ENCODE measurements around the gene CDYL2.

The CDYL2 gene

GRCh38 chr16:80569440-80570105 is 234.8 kb downstream of the CDYL2 start:
- no peak for DNase-seq (ENCODE audit: low read depth, low spot score)
- H3K4me1 ChIP-seq (ENCODE audit: control insufficient read depth, insufficient read depth, low read length): no peaks in the 10 kb centered on the region

GRCh38 chr16:80564394-80564793 is 240.0 kb downstream of the CDYL2 start:
- H3K27me3 ChIP-seq (ENCODE audit: control insufficient read depth, insufficient read depth, low read length): no peaks in the 10 kb centered on the region
- no peaks in the 10 kb centered on the region; the same call in 1 of the 2 replicates for H3K9me3 ChIP-seq (ENCODE audit: control insufficient read depth, insufficient read depth, low read length)
- no peak overlapping the region for H3K4me3 ChIP-seq (ENCODE audit: low read length)
- H3K36me3 ChIP-seq (ENCODE audit: control insufficient read depth, insufficient read depth, low read length): no peaks in the 10 kb centered on the region
- WGBS (ENCODE audit: insufficient coverage, insufficient read length): no CpG with 5 or more reads among the region's 7 CpGs
- DNase-seq (ENCODE audit: low read depth, low spot score): no peak
- no peak overlapping the region for H3K27ac ChIP-seq (ENCODE audit: low read length)
- H3K4me1 ChIP-seq (ENCODE audit: control insufficient read depth, insufficient read depth, low read length): no peaks in the 10 kb centered on the region

More at GRCh38 chr16:80569440-80570105, 234.8 kb downstream of the CDYL2 start:
- no peaks in the 10 kb centered on the region for H3K36me3 ChIP-seq (ENCODE audit: control insufficient read depth, insufficient read depth, low read length)
- no peaks in the 10 kb centered on the region; the same call in 1 of the 2 replicates for H3K9me3 ChIP-seq (ENCODE audit: control insufficient read depth, insufficient read depth, low read length)
- H3K4me3 ChIP-seq (ENCODE audit: low read length): no peak overlapping the region
- no peak overlapping the region for H3K27ac ChIP-seq (ENCODE audit: low read length)
- no peaks in the 10 kb centered on the region for H3K27me3 ChIP-seq (ENCODE audit: control insufficient read depth, insufficient read depth, low read length)
- no CpG with 5 or more reads among the region's 9 CpGs for WGBS (ENCODE audit: insufficient coverage, insufficient read length)

DNA sequence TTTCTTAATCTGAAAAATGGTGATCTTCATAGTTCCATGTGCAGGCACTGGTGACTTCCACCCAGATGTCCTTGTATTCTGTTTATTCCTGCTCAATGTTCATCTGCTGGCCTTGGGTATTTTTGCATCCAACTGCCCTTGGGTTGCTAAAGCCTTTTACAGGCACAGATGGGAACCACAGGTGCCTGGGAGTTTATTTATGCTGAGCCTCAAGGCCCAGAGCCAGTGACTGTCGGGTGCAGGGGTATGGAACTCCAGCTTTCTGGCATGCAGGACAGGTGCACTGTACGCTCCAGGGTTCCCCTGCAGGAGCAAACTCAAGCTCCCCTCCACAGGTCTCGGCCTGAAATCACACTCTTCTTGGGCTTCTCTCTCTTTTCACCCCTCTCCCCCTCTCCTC is 241.3 kb downstream of the CDYL2 start:
- no CpG with 5 or more reads among the region's 3 CpGs for WGBS (ENCODE audit: insufficient coverage, insufficient read length)
- H3K36me3 ChIP-seq (ENCODE audit: control insufficient read depth, insufficient read depth, low read length): no peaks in the 10 kb centered on the region
- no peak for DNase-seq (ENCODE audit: low read depth, low spot score)
- no peaks in the 10 kb centered on the region for H3K27me3 ChIP-seq (ENCODE audit: control insufficient read depth, insufficient read depth, low read length)
- no peaks in the 10 kb centered on the region; the same call in 1 of the 2 replicates for H3K9me3 ChIP-seq (ENCODE audit: control insufficient read depth, insufficient read depth, low read length)
- H3K4me1 ChIP-seq (ENCODE audit: control insufficient read depth, insufficient read depth, low read length): no peaks in the 10 kb centered on the region
- no peak overlapping the region for H3K27ac ChIP-seq (ENCODE audit: low read length)
- H3K4me3 ChIP-seq (ENCODE audit: low read length): no peak overlapping the region

- no peak for DNase-seq (ENCODE audit: low read depth, low spot score)
- no peaks in the 10 kb centered on the region for H3K4me1 ChIP-seq (ENCODE audit: control insufficient read depth, insufficient read depth, low read length)
- H3K9me3 ChIP-seq (ENCODE audit: control insufficient read depth, insufficient read depth, low read length): no peaks in the 10 kb centered on the region; the same call in 1 of the 2 replicates
- no peak overlapping the region for H3K4me3 ChIP-seq (ENCODE audit: low read length)
- no peaks in the 10 kb centered on the region for H3K36me3 ChIP-seq (ENCODE audit: control insufficient read depth, insufficient read depth, low read length)
- no peak overlapping the region for H3K27ac ChIP-seq (ENCODE audit: low read length)
- no peaks in the 10 kb centered on the region for H3K27me3 ChIP-seq (ENCODE audit: control insufficient read depth, insufficient read depth, low read length)
- no CpG with 5 or more reads among the region's 4 CpGs for WGBS (ENCODE audit: insufficient coverage, insufficient read length)
These were observed 245.0 kb downstream of the CDYL2 start for GRCh38 chr16:80559369-80559768.

DNA sequence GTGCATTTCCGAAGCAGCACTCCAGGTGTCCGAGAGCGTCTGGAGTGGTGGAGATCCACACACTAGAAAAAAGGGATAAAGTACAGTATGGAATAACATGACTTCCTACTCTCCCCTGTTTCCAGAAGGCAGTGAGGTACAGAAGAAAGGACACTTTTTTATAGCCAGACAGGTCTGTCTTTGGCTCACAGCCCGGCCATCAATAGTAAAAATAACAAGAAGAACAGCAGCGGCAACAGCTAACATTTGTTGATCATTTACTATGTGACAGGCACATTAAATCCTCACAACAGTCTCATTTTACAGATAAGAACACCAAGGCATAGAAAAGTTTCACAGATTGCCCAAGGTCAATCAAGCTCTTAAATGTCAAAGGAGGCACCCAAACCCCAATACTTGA is 247.4 kb downstream of the CDYL2 start:
- Histone ChIP-seq H3K36me3 (ENCODE audit: control insufficient read depth, insufficient read depth, low read length) (no peaks in the 10 kb centered on the region), H3K27ac (ENCODE audit: low read length) (no peak overlapping the region), H3K9me3 (ENCODE audit: control insufficient read depth, insufficient read depth, low read length) (no peaks in the 10 kb centered on the region; the same call in 1 of the 2 replicates), H3K27me3 (ENCODE audit: control insufficient read depth, insufficient read depth, low read length) (no peaks in the 10 kb centered on the region; the same call in 1 of the 2 replicates), H3K4me1 (ENCODE audit: control insufficient read depth, insufficient read depth, low read length) (no peaks in the 10 kb centered on the region), H3K4me3 (ENCODE audit: low read length) (no peak overlapping the region)
- no CpG with 5 or more reads among the region's 5 CpGs for WGBS (ENCODE audit: insufficient coverage, insufficient read length)
- no peak for DNase-seq (ENCODE audit: low read depth, low spot score)

GRCh38 chr16:80556481-80556880 is 247.9 kb downstream of the CDYL2 start:
- H3K9me3 ChIP-seq (ENCODE audit: control insufficient read depth, insufficient read depth, low read length): no peaks in the 10 kb centered on the region; the same call in 1 of the 2 replicates
- no peak overlapping the region for H3K27ac ChIP-seq (ENCODE audit: low read length)
- no peaks in the 10 kb centered on the region for H3K36me3 ChIP-seq (ENCODE audit: control insufficient read depth, insufficient read depth, low read length)
- no peaks in the 10 kb centered on the region for H3K4me1 ChIP-seq (ENCODE audit: control insufficient read depth, insufficient read depth, low read length)
- no peaks in the 10 kb centered on the region; the same call in 1 of the 2 replicates for H3K27me3 ChIP-seq (ENCODE audit: control insufficient read depth, insufficient read depth, low read length)
- no peak overlapping the region for H3K4me3 ChIP-seq (ENCODE audit: low read length)
- DNase-seq (ENCODE audit: low read depth, low spot score): no peak
- WGBS (ENCODE audit: insufficient coverage, insufficient read length): no CpG with 5 or more reads among the region's 3 CpGs

DNA sequence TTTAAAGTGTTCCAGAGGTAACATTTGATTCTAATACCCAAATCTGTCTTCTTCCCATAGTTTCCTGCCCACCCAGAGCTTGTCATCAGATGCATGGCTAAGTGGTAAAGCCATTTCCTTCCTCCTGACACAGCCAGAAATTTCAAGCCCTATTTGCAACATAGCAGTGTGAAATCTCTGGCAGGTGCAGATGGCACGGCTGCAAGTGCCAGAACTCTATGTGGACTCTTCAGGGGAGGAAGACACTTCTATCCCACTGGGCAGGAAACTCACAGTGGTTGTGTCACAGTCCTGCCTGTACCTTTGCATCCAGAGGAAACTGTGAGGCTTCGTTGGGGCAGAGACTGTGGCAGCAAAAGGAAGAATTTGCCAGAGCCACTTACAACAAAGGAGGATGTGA is 250.4 kb downstream of the CDYL2 start:
- Histone ChIP-seq H3K27ac (ENCODE audit: low read length) (no peak overlapping the region), H3K4me1 (ENCODE audit: control insufficient read depth, insufficient read depth, low read length) (no peaks in the 10 kb centered on the region), H3K9me3 (ENCODE audit: control insufficient read depth, insufficient read depth, low read length) (no peaks in the 10 kb centered on the region), H3K27me3 (ENCODE audit: control insufficient read depth, insufficient read depth, low read length) (no peaks in the 10 kb centered on the region; the same call in 1 of the 2 replicates), H3K36me3 (ENCODE audit: control insufficient read depth, insufficient read depth, low read length) (no peaks in the 10 kb centered on the region), H3K4me3 (ENCODE audit: low read length) (no peak overlapping the region)
- DNase-seq (ENCODE audit: low read depth, low spot score): no peak
- no CpG with 5 or more reads among the region's 2 CpGs for WGBS (ENCODE audit: insufficient coverage, insufficient read length)

GRCh38 chr16:80552277-80552676 is 252.1 kb downstream of the CDYL2 start:
- DNase-seq (ENCODE audit: low read depth, low spot score): no peak
- WGBS (ENCODE audit: insufficient coverage, insufficient read length): no CpG with 5 or more reads among the region's 5 CpGs
- H3K4me3 ChIP-seq (ENCODE audit: low read length): no peak overlapping the region
- no peaks in the 10 kb centered on the region; the same call in 1 of the 2 replicates for H3K27me3 ChIP-seq (ENCODE audit: control insufficient read depth, insufficient read depth, low read length)
- H3K9me3 ChIP-seq (ENCODE audit: control insufficient read depth, insufficient read depth, low read length): no peaks in the 10 kb centered on the region; the same call in 1 of the 2 replicates
- no peaks in the 10 kb centered on the region for H3K36me3 ChIP-seq (ENCODE audit: control insufficient read depth, insufficient read depth, low read length)
- no peaks in the 10 kb centered on the region for H3K4me1 ChIP-seq (ENCODE audit: control insufficient read depth, insufficient read depth, low read length)
- no peak overlapping the region for H3K27ac ChIP-seq (ENCODE audit: low read length)
